ENCODE measurements around the gene POLR3K. TPM values are rescaled to one million over a fixed set of nuclear protein-coding genes. Genes with fewer than 3 reads are reported as not detected.

The POLR3K gene
- total RNA-seq, 2 experiments from 2014 or later: 26.2 to 74.1 TPM

- ChIA-PET CTCF (ENCODE audit: unreplicated experiment) (no interaction called here), POLR2A (no interaction called here)
- DNase-seq (ENCODE audit: low spot score): no peak
- no TSS peak for BruUV-seq (replicated peaks)
- no peaks in the 10 kb centered on the region for H3K9me2 ChIP-seq (ENCODE audit: insufficient read depth, low read length)
- no peak overlapping the region for H2AFZ ChIP-seq (ENCODE audit: low read length)
- H3K4me3 ChIP-seq (ENCODE audit: low read depth, low read length, poor library complexity, severe bottlenecking): no peak overlapping the region
- no peaks in the 10 kb centered on the region for H3K79me2 ChIP-seq (ENCODE audit: insufficient read depth, low read depth, low read length)
- H3K9me3 ChIP-seq (ENCODE audit: low read length): no peaks in the 10 kb centered on the region
- TF ChIP-seq CTCF (conservative IDR thresholded peaks at IDR 0.05; ENCODE audit: low read length) (no peak), EZH2phosphoT487 (IDR thresholded peaks at IDR 0.05; ENCODE audit: borderline replicate concordance, low read depth, low read length) (no peak)
- peaks cover 52% of the 10 kb centered on the region for H3K36me3 ChIP-seq (ENCODE audit: insufficient read depth, low read length)
- H3K27ac ChIP-seq (ENCODE audit: low read depth, low read length, poor library complexity, severe bottlenecking): no peak overlapping the region
- peaks cover 20% of the 10 kb centered on the region for H3K4me1 ChIP-seq (ENCODE audit: insufficient read depth, low read length, poor library complexity, severe bottlenecking)
- no peak overlapping the region for H3K4me2 ChIP-seq (ENCODE audit: low read length)
- intact Hi-C loops (cut with micrococcal nuclease; ENCODE audit: unreplicated experiment): no loop called here
- H4K20me1 ChIP-seq (ENCODE audit: insufficient read depth, low read length): no peaks in the 10 kb centered on the region
Observed at GRCh38 chr16:86483-86952, 33.1 kb upstream of the POLR3K start.

- no peak overlapping the region for H3K4me3 ChIP-seq (ENCODE audit: low read depth, low read length, poor library complexity, severe bottlenecking)
- peaks cover 52% of the 10 kb centered on the region for H3K36me3 ChIP-seq (ENCODE audit: insufficient read depth, low read length)
- peaks cover 20% of the 10 kb centered on the region for H3K4me1 ChIP-seq (ENCODE audit: insufficient read depth, low read length, poor library complexity, severe bottlenecking)
- no peak overlapping the region for H3K4me2 ChIP-seq (ENCODE audit: low read length)
- H2AFZ ChIP-seq (ENCODE audit: low read length): no peak overlapping the region
- ChIA-PET POLR2A (no interaction called here), CTCF (ENCODE audit: unreplicated experiment) (interaction anchor here (1.2 kb wide), 1 partner anchor 11 kb away, joined by 4 read pairs; no protein-coding TSS in a partner anchor)
- no peaks in the 10 kb centered on the region for H3K9me2 ChIP-seq (ENCODE audit: insufficient read depth, low read length)
- peak overlapping the region; percentile 75 for H3K27ac ChIP-seq (ENCODE audit: low read depth, low read length, poor library complexity, severe bottlenecking)
- BruUV-seq (replicated peaks): TSS peak; percentile 87
- intact Hi-C loops (cut with micrococcal nuclease; ENCODE audit: unreplicated experiment): no loop called here
- H3K79me2 ChIP-seq (ENCODE audit: insufficient read depth, low read depth, low read length): no peaks in the 10 kb centered on the region
- no peaks in the 10 kb centered on the region for H3K9me3 ChIP-seq (ENCODE audit: low read length)
- no peak for DNase-seq (ENCODE audit: low spot score)
- no peak for TF ChIP-seq CTCF (conservative IDR thresholded peaks at IDR 0.05; ENCODE audit: low read length)
- TF ChIP-seq EZH2phosphoT487 (IDR thresholded peaks at IDR 0.05; ENCODE audit: borderline replicate concordance, low read depth, low read length): no peak
- no peaks in the 10 kb centered on the region for H4K20me1 ChIP-seq (ENCODE audit: insufficient read depth, low read length)
Observed at GRCh38 chr16:85865-86264, 32.5 kb upstream of the POLR3K start.

- ChIA-PET POLR2A (no interaction called here), CTCF (ENCODE audit: unreplicated experiment) (interaction anchor here (1.2 kb wide), 1 partner anchor 11 kb away, joined by 4 read pairs; no protein-coding TSS in a partner anchor)
- peaks cover 49% of the 10 kb centered on the region for H3K36me3 ChIP-seq (ENCODE audit: insufficient read depth, low read length)
- H3K9me3 ChIP-seq (ENCODE audit: low read length): no peaks in the 10 kb centered on the region
- DNase-seq (ENCODE audit: low spot score): no peak
- no peaks in the 10 kb centered on the region for H3K79me2 ChIP-seq (ENCODE audit: insufficient read depth, low read depth, low read length)
- peak overlapping the region; percentile 37 for H3K4me2 ChIP-seq (ENCODE audit: low read length)
- no peak overlapping the region for H2AFZ ChIP-seq (ENCODE audit: low read length)
- no peaks in the 10 kb centered on the region for H3K9me2 ChIP-seq (ENCODE audit: insufficient read depth, low read length)
- peak overlapping the region; percentile 75 for H3K27ac ChIP-seq (ENCODE audit: low read depth, low read length, poor library complexity, severe bottlenecking)
- H4K20me1 ChIP-seq (ENCODE audit: insufficient read depth, low read length): no peaks in the 10 kb centered on the region
- H3K4me3 ChIP-seq (ENCODE audit: low read depth, low read length, poor library complexity, severe bottlenecking): no peak overlapping the region
- H3K4me1 ChIP-seq (ENCODE audit: insufficient read depth, low read length, poor library complexity, severe bottlenecking): peaks cover 20% of the 10 kb centered on the region
- no peak for TF ChIP-seq CTCF (conservative IDR thresholded peaks at IDR 0.05; ENCODE audit: low read length)
- no peak for TF ChIP-seq EZH2phosphoT487 (IDR thresholded peaks at IDR 0.05; ENCODE audit: borderline replicate concordance, low read depth, low read length)
- no TSS peak for BruUV-seq (replicated peaks)
- intact Hi-C loops (cut with micrococcal nuclease; ENCODE audit: unreplicated experiment): no loop called here
Observed at GRCh38 chr16:85407-85782, 32.0 kb upstream of the POLR3K start.
